ENCODE results near the gene ADAMTS9.

The ADAMTS9 gene

GRCh38 chr3:64505419-64505818 is 182.4 kb downstream of the ADAMTS9 start:
- TF ChIP-seq EZH2phosphoT487 (IDR thresholded peaks at IDR 0.05; ENCODE audit: low read depth) = no peak
- no peak for TF ChIP-seq CTCF (IDR thresholded peaks at IDR 0.05; ENCODE audit: low read depth, low read length)
- H3K27ac ChIP-seq (ENCODE audit: low read length) = no peak overlapping the region
- no peak overlapping the region for H2AFZ ChIP-seq (ENCODE audit: low read depth, low read length)
- H3K79me2 ChIP-seq (ENCODE audit: low read length) = no peaks in the 10 kb centered on the region
- H3K4me3 ChIP-seq (ENCODE audit: low read length) = no peak overlapping the region
- H4K20me1 ChIP-seq (ENCODE audit: insufficient read depth, low read length) = no peaks in the 10 kb centered on the region
- H3K27me3 ChIP-seq (ENCODE audit: low read depth, low read length) = no peaks in the 10 kb centered on the region
- H3K4me2 ChIP-seq (ENCODE audit: low read length) = peak overlapping the region; percentile 5; the same call in 1 of the 2 replicates
- H3K9ac ChIP-seq (ENCODE audit: low read length) = no peak overlapping the region
- peaks cover 6% of the 10 kb centered on the region for H3K4me1 ChIP-seq (ENCODE audit: low read length)
- no peaks in the 10 kb centered on the region for H3K9me3 ChIP-seq (ENCODE audit: insufficient read depth, low read length)
- H3K36me3 ChIP-seq (replicated peaks; ENCODE audit: low read depth, low read length) = no peaks in the 10 kb centered on the region

GRCh38 chr3:64502284-64502683 is 185.5 kb downstream of the ADAMTS9 start:
- Histone ChIP-seq H4K20me1 (ENCODE audit: insufficient read depth, low read length) (no peaks in the 10 kb centered on the region), H3K4me2 (ENCODE audit: low read length) (no peak overlapping the region), H3K27ac (ENCODE audit: low read length) (no peak overlapping the region), H2AFZ (ENCODE audit: low read depth, low read length) (no peak overlapping the region), H3K36me3 (replicated peaks; ENCODE audit: low read depth, low read length) (no peaks in the 10 kb centered on the region), H3K4me1 (ENCODE audit: low read length) (peaks cover 6% of the 10 kb centered on the region), H3K4me3 (ENCODE audit: low read length) (no peak overlapping the region), H3K9ac (ENCODE audit: low read length) (no peak overlapping the region), H3K9me3 (ENCODE audit: insufficient read depth, low read length) (no peaks in the 10 kb centered on the region), H3K27me3 (ENCODE audit: low read depth, low read length) (no peaks in the 10 kb centered on the region), H3K79me2 (ENCODE audit: low read length) (no peaks in the 10 kb centered on the region)
- TF ChIP-seq EZH2phosphoT487 (IDR thresholded peaks at IDR 0.05; ENCODE audit: low read depth) = no peak
- no peak for TF ChIP-seq CTCF (IDR thresholded peaks at IDR 0.05; ENCODE audit: low read depth, low read length)

GRCh38 chr3:64501298-64501906 is 186.4 kb downstream of the ADAMTS9 start:
- Histone ChIP-seq H3K9ac (ENCODE audit: low read length) (no peak overlapping the region), H4K20me1 (ENCODE audit: insufficient read depth, low read length) (no peaks in the 10 kb centered on the region), H3K4me1 (ENCODE audit: low read length) (peaks cover 6% of the 10 kb centered on the region), H3K36me3 (replicated peaks; ENCODE audit: low read depth, low read length) (no peaks in the 10 kb centered on the region), H3K4me3 (ENCODE audit: low read length) (no peak overlapping the region), H3K27me3 (ENCODE audit: low read depth, low read length) (no peaks in the 10 kb centered on the region), H3K79me2 (ENCODE audit: low read length) (no peaks in the 10 kb centered on the region), H3K4me2 (ENCODE audit: low read length) (no peak overlapping the region), H2AFZ (ENCODE audit: low read depth, low read length) (no peak overlapping the region), H3K9me3 (ENCODE audit: insufficient read depth, low read length) (no peaks in the 10 kb centered on the region), H3K27ac (ENCODE audit: low read length) (no peak overlapping the region)
- TF ChIP-seq EZH2phosphoT487 (IDR thresholded peaks at IDR 0.05; ENCODE audit: low read depth) (no peak), CTCF (IDR thresholded peaks at IDR 0.05; ENCODE audit: low read depth, low read length) (no peak)

GRCh38 chr3:64496786-64497490 is 190.9 kb downstream of the ADAMTS9 start:
- H3K36me3 ChIP-seq (replicated peaks; ENCODE audit: low read depth, low read length) = no peaks in the 10 kb centered on the region
- no peak for TF ChIP-seq EZH2phosphoT487 (IDR thresholded peaks at IDR 0.05; ENCODE audit: low read depth)
- TF ChIP-seq CTCF (IDR thresholded peaks at IDR 0.05; ENCODE audit: low read depth, low read length) = no peak
- no peak overlapping the region for H3K9ac ChIP-seq (ENCODE audit: low read length)
- H3K4me3 ChIP-seq (ENCODE audit: low read length) = no peak overlapping the region
- no peak overlapping the region for H2AFZ ChIP-seq (ENCODE audit: low read depth, low read length)
- H3K4me1 ChIP-seq (ENCODE audit: low read length) = no peaks in the 10 kb centered on the region
- H3K27me3 ChIP-seq (ENCODE audit: low read depth, low read length) = peaks cover 26% of the 10 kb centered on the region
- H4K20me1 ChIP-seq (ENCODE audit: insufficient read depth, low read length) = no peaks in the 10 kb centered on the region
- H3K27ac ChIP-seq (ENCODE audit: low read length) = no peak overlapping the region
- no peaks in the 10 kb centered on the region for H3K79me2 ChIP-seq (ENCODE audit: low read length)
- no peak overlapping the region for H3K4me2 ChIP-seq (ENCODE audit: low read length)
- H3K9me3 ChIP-seq (ENCODE audit: insufficient read depth, low read length) = no peaks in the 10 kb centered on the region

Data from OCI-LY3 (cell line).